C4-2B (cell line): ENCODE measurements around the gene LASP1.
"Not testable (repeated sequence)": the region's sequence is repeated elsewhere in the genome, so short reads cannot be mapped to it uniquely, and the experiment has no call there.

Experiments used
- H3K27ac ChIP-seq: fragments of 450-650 bp; 2 replicates; pipeline ENCODE4 v1.5.1; 2017
- CTCF ChIP-seq: fragments of 450-650 bp; conservative IDR thresholded peaks from 2 replicates; pipeline ENCODE4 v1.5.1; 2017; ENCODE audit warnings: mild to moderate bottlenecking
- ZFX ChIP-seq: fragments of 450-650 bp; IDR thresholded peaks from 2 replicates; pipeline ENCODE4 v1.6.1; 2017

LASP1 gene

GRCh38 chr17:38850374-38850773 is 19.5 kb upstream of the LASP1 start:
- no peak for TF ChIP-seq CTCF
- no peak for TF ChIP-seq ZFX
- no peak overlapping the region for H3K27ac ChIP-seq

- TF ChIP-seq ZFX (no peak), CTCF (no peak)
- peak overlapping the region; percentile 94; the same call in 1 of the 2 replicates for H3K27ac ChIP-seq
These were observed 18.4 kb upstream of the LASP1 start for GRCh38 chr17:38851434-38851833.

GRCh38 chr17:38852771-38853291 is 17.0 kb upstream of the LASP1 start:
- peak overlapping the region; percentile 94 for H3K27ac ChIP-seq
- TF ChIP-seq ZFX = no peak
- no peak for TF ChIP-seq CTCF

- peak within 1 kb of the TSS; percentile 94 for H3K27ac ChIP-seq
- no peak for TF ChIP-seq CTCF
- peak; percentile 66; the same call in 1 of the 2 replicates for TF ChIP-seq ZFX
These were observed 16.3 kb upstream of the LASP1 start, which contains the start of gene RPL23 for GRCh38 chr17:38853292-38854219. TSS of gene RPL23 (minus strand) at chr17:38853721. CDS start at chr17:38853710, 11 bp downstream.

GRCh38 chr17:38855101-38855714 is 14.7 kb upstream of the LASP1 start:
- H3K27ac ChIP-seq = not testable (repeated sequence)

GRCh38 chr17:38857271-38857670 is 12.6 kb upstream of the LASP1 start:
- TF ChIP-seq CTCF (no peak), ZFX (no peak)
- no peak overlapping the region for H3K27ac ChIP-seq

- no peak for TF ChIP-seq CTCF
- no peak for TF ChIP-seq ZFX
- H3K27ac ChIP-seq = no peak overlapping the region
These were observed 8.4 kb upstream of the LASP1 start for GRCh38 chr17:38861399-38861843.
